Measurements from ENCODE around the gene SYCE3.
"Not testable (repeated sequence)": the region's sequence is repeated elsewhere in the genome, so short reads cannot be mapped to it uniquely, and the experiment has no call there.

The SYCE3 gene

GRCh38 chr22:50551160-50551752 is 11.5 kb downstream of the SYCE3 start:
- FAIRE-seq (no peak), DNase-seq (ENCODE audit: insufficient read length, low spot score) (no peak)

DNA sequence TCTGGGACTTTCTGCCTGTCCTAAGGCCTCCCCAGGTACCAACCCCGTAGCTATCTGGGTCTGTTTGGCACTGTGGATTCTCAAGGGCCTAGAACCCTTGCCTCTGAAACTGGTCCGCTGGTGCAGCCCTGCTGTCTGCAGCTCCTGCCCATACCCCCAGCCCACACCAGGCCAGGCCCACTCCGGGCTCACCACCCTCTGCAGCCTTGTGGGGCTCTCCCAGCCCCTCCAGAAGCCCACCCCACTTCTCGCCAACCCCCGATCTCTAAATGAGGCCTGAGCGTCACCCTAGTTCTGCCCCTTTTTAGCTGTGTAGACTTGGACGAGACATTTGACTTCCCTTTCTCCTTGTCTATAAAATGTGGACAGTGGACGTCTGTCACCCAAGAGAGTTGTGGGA is 12.3 kb downstream of the SYCE3 start:
- FAIRE-seq (no peak), DNase-seq (ENCODE audit: insufficient read length, low spot score) (no peak)

DNA sequence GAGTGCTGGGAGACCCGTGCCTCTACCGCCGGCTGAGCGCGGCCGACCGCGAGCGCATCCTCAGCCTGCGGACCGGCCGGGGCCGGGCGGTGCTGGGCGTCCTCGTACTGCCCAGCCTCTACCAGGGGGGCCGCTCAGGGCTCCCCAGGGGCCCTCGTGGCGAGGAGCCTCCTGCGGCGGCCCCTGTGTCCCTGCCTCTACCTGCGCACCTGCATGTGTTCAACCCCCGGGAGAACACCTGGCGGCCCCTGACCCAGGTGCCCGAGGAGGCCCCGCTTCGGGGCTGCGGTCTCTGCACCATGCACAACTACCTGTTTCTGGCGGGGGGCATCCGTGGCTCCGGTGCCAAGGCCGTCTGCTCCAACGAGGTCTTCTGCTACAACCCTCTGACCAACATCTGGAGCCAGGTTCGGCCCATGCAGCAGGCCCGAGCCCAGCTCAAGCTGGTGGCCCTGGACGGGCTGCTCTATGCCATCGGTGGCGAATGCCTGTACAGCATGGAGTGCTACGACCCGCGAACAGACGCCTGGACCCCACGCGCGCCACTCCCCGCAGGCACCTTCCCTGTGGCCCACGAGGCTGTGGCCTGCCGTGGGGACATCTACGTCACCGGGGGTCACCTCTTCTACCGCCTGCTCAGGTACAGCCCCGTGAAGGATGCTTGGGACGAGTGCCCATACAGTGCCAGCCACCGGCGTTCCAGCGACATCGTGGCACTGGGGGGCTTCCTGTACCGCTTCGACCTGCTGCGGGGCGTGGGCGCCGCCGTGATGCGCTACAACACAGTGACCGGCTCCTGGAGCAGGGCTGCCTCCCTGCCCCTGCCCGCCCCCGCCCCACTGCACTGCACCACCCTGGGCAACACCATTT is 13.6 kb downstream of the SYCE3 start:
- FAIRE-seq (no peak), DNase-seq (ENCODE audit: insufficient read length, low spot score) (no peak)

GRCh38 chr22:50548040-50548920 is 14.4 kb downstream of the SYCE3 start:
- no peak for DNase-seq (ENCODE audit: insufficient read length, low spot score)
- no peak for FAIRE-seq

DNA sequence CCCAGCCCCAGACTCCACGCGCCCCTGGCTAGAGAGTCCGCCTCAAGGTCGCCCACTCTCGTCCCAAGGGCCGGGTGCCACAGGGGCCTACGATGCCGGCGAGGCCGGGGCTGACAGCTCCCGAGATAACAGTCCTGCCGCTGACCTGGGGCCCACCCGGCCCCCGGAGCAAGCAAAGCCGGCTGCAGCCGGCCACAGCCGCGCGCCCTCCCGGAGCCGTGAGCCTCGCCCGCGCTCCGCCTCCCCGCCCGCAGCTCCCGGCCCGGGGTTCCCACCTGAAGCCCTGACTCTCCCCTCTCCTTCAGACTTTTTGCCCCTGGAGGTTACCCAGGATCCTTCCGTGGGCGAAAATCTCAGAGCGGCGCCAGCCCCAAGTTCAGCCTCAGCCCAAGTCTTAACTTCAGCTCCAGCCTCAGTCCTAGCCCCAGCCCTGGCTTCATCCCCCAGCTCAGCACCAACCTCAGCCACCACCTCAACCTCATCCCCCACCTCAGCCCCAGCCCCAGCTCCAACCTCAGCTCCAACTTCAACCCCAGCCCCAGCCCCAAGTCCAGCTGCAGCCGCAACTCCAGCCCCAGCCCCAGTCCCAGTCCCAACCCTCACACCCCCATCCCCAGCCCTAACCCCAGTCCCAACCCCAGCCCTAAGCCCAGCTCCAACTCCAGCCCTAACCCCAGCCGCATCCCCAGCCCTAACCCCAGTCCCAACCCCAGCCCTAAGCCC is 15.3 kb downstream of the SYCE3 start:
- no peak for FAIRE-seq

DNA sequence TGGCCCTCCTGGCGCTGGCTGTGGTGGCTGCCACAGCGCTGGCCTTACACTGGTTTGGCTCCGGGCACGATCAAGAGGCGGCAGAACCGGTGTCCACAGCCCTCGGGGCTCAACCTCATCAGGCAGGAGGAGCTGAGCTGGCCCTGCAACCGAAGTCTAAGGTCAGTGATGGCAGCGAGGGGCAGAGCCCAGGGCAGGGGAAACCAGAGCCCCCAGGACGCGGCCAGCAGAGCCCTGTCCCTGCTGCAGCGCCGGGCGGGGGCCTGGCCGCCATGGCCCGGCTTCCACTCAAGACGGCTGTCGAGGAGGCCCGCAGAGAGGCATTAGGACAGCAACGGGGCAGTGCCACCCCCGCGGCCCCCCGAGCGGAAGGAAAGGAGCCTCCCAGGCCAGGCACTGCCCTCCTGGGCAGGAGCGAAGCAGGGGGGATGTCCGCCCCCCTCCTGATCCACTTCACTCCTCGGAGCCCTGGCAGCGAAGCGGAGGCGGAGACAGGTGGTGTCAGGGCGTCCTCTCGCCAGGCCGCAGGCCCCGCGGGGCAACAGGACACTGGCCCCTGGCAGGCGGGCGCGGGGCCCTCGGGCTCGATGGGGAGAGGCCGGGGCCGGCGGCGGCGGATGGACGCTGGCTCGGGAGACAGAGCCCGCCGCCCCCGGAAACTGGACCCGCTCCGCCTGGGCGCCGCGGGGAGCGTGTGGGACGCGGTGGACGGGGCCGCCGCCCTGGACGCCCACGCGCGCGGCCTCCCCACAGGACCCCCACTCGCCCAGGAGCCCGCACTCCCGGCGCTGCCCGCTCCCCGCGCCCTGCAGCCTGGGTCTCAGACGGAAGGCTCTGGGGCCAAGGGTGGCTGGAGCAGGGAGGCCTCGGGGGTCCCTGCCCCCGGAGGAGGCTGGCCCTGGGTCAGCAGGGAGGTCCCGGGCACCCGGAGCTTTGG is 16.1 kb downstream of the SYCE3 start:
- no peak for FAIRE-seq
- no peak for DNase-seq (ENCODE audit: insufficient read length, low spot score)

More for the DNA sequence above, 15.3 kb downstream of the SYCE3 start:
- no peak for DNase-seq (ENCODE audit: insufficient read length, low spot score)

GRCh38 chr22:50545522-50546325 is 17.0 kb downstream of the SYCE3 start, which contains the start of gene KLHDC7B:
KLHDC7B (plus strand) TSS chr22:50545899; CDS start chr22:50546244, 345 bp downstream.
- FAIRE-seq = no peak

DNA sequence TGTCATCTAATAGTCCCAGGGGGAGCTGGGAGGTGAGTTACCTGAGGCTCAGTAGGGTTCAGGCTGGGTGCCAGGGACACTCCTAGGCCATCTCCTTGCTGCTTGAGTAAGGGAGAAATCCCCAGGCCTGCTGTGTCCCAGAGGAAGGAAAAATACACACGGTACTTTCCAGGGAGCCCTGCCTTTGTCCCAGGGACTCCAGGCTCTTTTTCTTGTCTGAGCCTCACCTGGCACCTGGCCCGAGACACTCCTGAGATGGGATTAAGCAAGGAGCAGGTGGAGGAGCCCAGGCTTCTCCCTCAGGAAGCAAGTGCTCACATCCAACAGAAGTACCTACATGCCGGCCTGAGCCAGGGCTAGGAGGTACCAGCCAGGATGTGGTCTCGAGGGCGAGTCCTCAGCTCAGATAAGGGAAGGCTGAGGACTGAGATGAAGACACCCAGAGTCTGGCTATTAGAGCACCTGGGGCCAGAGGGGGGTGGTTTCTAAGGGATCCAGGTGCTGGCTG is 17.9 kb downstream of the SYCE3 start:
- no peak for FAIRE-seq
- no peak for DNase-seq (ENCODE audit: insufficient read length, low spot score)

More at GRCh38 chr22:50545522-50546325, 17.0 kb downstream of the SYCE3 start, which contains the start of gene KLHDC7B:
- DNase-seq (ENCODE audit: insufficient read length, low spot score) = no peak

- DNase-seq (ENCODE audit: insufficient read length, low spot score) = no peak
Observed at GRCh38 chr22:50544078-50544745, 18.5 kb downstream of the SYCE3 start.

GRCh38 chr22:50542416-50542927 is 20.2 kb downstream of the SYCE3 start:
- FAIRE-seq (no peak), DNase-seq (ENCODE audit: insufficient read length, low spot score) (no peak)

More at GRCh38 chr22:50544078-50544745, 18.5 kb downstream of the SYCE3 start:
- FAIRE-seq = no peak

GRCh38 chr22:50541667-50542026 is 21.1 kb downstream of the SYCE3 start:
- not testable (repeated sequence) for DNase-seq (ENCODE audit: insufficient read length, low spot score); FAIRE-seq

- FAIRE-seq = no peak
- no peak for DNase-seq (ENCODE audit: insufficient read length, low spot score)
Observed at GRCh38 chr22:50540381-50540780, 22.3 kb downstream of the SYCE3 start.

DNA sequence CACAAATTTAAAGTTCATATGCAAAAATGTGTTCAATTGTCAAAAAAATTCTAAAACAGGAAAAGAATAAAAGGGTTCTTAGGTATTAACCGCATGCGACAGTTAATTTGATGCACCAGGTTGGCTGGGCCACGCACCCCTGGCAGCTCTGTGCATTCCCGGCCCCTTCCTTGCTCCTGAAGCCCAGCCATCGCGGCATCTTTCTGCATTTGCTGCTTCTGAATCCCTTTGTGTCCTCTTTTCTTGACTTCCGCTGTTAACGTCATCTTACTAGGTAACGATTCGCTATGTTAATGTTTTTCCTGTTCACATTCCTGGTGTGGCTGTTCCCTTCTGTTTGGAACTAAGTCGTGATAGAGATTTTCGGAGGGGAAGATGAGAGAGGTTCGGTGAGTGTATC is 25.0 kb downstream of the SYCE3 start:
- no peak for FAIRE-seq
- DNase-seq (ENCODE audit: insufficient read length, low spot score) = no peak

GRCh38 chr22:50536226-50536625 is 26.5 kb downstream of the SYCE3 start:
- DNase-seq (ENCODE audit: insufficient read length, low spot score) = no peak
- FAIRE-seq = no peak

DNA sequence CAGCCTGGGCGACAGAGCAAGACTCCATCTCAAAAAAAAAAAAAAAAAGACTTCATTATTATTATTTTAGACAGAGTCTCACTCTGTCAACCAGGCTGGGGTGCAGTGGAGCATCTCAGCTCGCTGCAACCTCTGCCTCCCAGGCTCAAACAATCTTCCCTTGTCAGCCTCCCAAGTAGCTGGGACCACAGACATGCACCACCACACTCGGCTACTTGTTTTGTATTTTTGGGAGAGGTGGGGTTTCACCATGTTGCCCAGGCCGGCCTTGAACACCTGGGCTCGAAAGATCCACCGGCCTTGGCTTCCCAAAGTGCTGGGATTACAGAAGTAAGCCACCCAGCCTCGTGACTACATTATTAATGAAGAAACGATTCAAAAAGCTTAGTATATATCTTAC is 27.6 kb downstream of the SYCE3 start:
- FAIRE-seq (no peak), DNase-seq (ENCODE audit: insufficient read length, low spot score) (no peak)

DNA sequence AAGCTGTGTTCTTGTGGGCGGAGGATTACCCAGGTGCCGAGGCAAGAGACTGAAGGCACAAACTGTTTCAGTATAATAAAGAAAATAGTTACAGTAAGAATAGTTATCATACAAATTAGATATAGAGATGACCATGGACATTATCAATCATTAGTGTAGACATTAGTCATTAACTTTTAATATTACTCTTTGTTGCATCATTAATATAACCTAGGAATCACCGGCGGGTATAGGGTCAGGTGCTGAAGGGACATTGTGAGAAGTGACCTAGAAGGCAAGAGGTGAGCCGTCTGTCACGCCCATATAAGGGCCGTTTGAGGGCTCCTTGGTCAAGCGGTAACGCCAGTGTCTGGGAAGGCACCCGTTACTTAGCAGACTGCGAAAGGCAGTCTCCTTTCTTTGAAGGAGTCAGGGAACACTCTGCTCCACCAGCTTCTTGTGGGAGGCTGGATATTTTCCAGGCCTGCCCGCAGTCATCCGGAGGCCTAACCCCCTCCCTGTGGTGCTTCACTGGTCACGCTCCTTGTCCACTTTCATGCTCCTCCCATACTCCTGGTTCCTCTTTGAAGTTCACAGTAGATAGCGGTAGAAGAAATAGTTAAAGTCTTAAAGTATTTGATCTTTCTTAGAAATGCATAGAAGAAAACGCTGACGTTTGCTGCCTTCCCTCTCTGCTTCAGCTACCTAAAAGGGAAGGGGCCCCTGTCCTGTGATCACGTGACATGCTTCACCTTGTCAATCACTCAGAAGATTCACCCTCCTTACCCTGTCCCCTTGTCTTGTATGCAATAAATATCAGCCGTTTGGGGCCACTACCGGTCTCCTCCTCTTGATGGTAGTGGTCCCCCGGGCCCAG is 28.6 kb downstream of the SYCE3 start:
- DNase-seq (ENCODE audit: insufficient read length, low spot score); FAIRE-seq: not testable (repeated sequence)
